C4-2B (cell line): ENCODE results near the gene CHKA.

Experiments used
- H3K27ac ChIP-seq: fragments of 450-650 bp; 2 replicates; pipeline ENCODE4 v1.5.1; 2017
- CTCF ChIP-seq: fragments of 450-650 bp; conservative IDR thresholded peaks from 2 replicates; pipeline ENCODE4 v1.5.1; 2017; ENCODE audit warnings: mild to moderate bottlenecking
- ZFX ChIP-seq: fragments of 450-650 bp; IDR thresholded peaks from 2 replicates; pipeline ENCODE4 v1.6.1; 2017

The CHKA gene

GRCh38 chr11:68014157-68014946 lies 106.8 kb downstream of the CHKA start:
- no peak for TF ChIP-seq CTCF
- TF ChIP-seq ZFX = no peak
- H3K27ac ChIP-seq = no peak overlapping the region

GRCh38 chr11:68013611-68014156 lies 107.5 kb downstream of the CHKA start:
- H3K27ac ChIP-seq = no peak overlapping the region
- TF ChIP-seq ZFX (no peak), CTCF (no peak)

DNA sequence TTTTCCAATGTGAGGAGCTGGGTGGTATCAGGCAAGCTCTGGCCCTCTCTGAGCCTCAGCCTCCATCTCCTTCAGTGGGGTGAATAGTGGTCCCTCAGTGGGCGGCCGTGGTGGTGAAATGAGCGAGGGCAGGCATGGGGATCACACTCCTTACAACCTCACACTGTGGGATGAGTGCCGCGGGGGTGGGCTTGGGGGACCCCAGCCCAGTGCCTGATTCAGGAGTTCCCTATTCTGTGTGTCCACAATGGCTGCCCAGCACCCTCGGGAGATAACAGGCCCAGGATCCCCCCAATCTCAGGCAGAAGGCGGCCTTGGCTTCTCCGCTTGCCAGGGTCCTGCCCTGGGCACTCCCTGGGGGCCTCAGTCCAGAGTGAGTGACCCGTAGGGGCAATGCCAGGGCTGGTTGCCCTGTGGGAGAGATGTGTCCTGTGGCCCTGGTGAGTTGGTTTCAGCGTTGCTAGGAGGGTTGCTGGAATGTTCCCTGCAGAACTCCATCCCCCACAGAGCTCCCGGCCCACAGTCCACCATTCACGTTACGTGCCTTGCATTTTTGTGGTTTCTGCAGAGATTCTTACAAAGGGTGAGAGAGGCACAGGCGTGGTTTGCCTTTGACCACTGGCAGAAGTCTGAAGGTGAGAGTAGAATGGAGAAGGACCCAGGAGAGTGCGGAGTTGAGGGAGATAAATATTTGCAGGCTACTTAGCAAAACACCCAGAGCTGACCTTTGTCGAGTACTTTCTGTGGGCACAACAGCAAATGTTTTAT lies 108.2 kb downstream of the CHKA start:
- no peak overlapping the region for H3K27ac ChIP-seq

DNA sequence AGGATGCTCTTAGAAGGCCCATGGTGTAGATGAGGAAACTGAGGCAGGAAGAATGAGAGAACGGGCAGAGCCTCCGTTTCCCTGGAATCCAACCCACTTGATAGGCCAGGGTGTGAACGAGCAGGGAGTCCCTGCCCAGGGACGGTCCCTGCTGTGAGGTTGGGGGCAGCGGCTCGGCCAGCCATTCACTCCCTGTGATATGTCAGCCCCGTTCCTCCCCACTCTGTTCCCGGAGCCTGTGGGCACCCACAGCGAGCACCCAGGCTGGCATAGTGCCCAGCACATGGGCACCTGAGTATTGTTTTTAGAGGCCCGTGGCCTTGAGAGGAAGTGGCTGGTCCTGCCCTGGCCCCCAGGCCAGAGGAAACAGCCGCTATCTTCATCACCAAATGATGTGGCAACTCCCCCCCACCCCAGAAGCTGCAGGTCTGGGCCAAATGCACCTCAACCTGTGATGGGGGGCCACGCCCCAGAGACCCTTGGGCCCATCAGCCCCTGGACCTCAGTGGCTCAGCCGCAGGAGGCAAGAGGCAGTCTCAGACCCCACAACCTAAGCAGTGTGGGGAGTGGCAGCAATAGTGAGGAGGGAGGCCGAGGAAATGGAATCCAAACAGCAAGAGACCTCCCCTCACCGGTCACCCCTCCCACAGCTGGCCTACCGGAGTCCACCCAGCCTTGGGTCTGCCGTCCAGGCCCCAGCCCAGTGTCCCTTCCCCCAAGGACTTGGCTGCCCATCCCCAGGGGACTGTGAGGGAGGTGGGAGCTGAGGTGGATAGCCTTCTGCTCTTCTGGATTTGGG lies 108.9 kb downstream of the CHKA start:
- TF ChIP-seq CTCF (no peak), ZFX (no peak)

More for the DNA sequence above, 108.2 kb downstream of the CHKA start:
- TF ChIP-seq CTCF = no peak
- TF ChIP-seq ZFX = no peak

GRCh38 chr11:68011051-68011943 lies 109.9 kb downstream of the CHKA start:
- TF ChIP-seq ZFX = no peak
- TF ChIP-seq CTCF = no peak
- H3K27ac ChIP-seq = no peak overlapping the region

More for the DNA sequence above, 108.9 kb downstream of the CHKA start:
- no peak overlapping the region for H3K27ac ChIP-seq
